GM06990 (cell line): Measurements from ENCODE around the gene MCM7.
A peak's percentile ranks its signal among the peaks of the same experiment; 100 is the strongest.

Experiments
- DNase-seq: peaks from one replicate; pipeline ENCODE4 v3.0.0-alpha.2; 2011; ENCODE audit not compliant: insufficient read length; ENCODE audit errors: extremely low read depth
- H3K27me3 ChIP-seq: replicated peaks from 2 replicates; pipeline ENCODE4 v1.6.0; 2011; ENCODE audit warnings: low read length; ENCODE audit not compliant: control insufficient read depth, insufficient read depth
- H3K36me3 ChIP-seq: 2 replicates; pipeline ENCODE4 v1.5.1; 2011; ENCODE audit warnings: low read length; ENCODE audit not compliant: control insufficient read depth, insufficient read depth
- H3K4me3 ChIP-seq: replicated peaks from 2 replicates; pipeline ENCODE4 v1.5.1; 2011; ENCODE audit warnings: low read depth, mild to moderate bottlenecking, control low read depth, low read length
- CTCF ChIP-seq: IDR thresholded peaks from 2 replicates; pipeline ENCODE4 v1.5.1; 2011; ENCODE audit warnings: low read length, control low read depth, mild to moderate bottlenecking, inconsistent platforms; ENCODE audit not compliant: insufficient read depth, poor library complexity, severe bottlenecking

The MCM7 gene

GRCh38 chr7:100118388-100119071 lies 17.3 kb upstream of the MCM7 start:
- Histone ChIP-seq H3K36me3 (peaks cover 3% of the 10 kb centered on the region), H3K27me3 (no peaks in the 10 kb centered on the region), H3K4me3 (peak overlapping the region; percentile 92)
- DNase-seq, result no peak
- no peak for TF ChIP-seq CTCF

- H3K36me3 ChIP-seq, result peaks cover 13% of the 10 kb centered on the region
- no peaks in the 10 kb centered on the region for H3K27me3 ChIP-seq
- H3K4me3 ChIP-seq, result no peak overlapping the region
- DNase-seq, result no peak
- TF ChIP-seq CTCF, result no peak
These were observed 13.8 kb upstream of the MCM7 start for GRCh38 chr7:100115026-100115425.

GRCh38 chr7:100111914-100112313 lies 10.7 kb upstream of the MCM7 start:
- Histone ChIP-seq H3K36me3 (peaks cover 21% of the 10 kb centered on the region), H3K27me3 (no peaks in the 10 kb centered on the region), H3K4me3 (no peak overlapping the region)
- no peak for TF ChIP-seq CTCF
- DNase-seq, result no peak

GRCh38 chr7:100111156-100111555 lies 10.0 kb upstream of the MCM7 start:
- DNase-seq, result no peak
- peaks cover 22% of the 10 kb centered on the region for H3K36me3 ChIP-seq
- H3K27me3 ChIP-seq, result no peaks in the 10 kb centered on the region
- H3K4me3 ChIP-seq, result no peak overlapping the region
- TF ChIP-seq CTCF, result no peak

GRCh38 chr7:100109521-100110163 lies 8.4 kb upstream of the MCM7 start:
- no peak overlapping the region for H3K4me3 ChIP-seq
- no peaks in the 10 kb centered on the region for H3K27me3 ChIP-seq
- no peak for DNase-seq
- H3K36me3 ChIP-seq, result peaks cover 27% of the 10 kb centered on the region
- no peak for TF ChIP-seq CTCF
